Testis (tissue), 2 donors: ENCODE measurements around the gene IL1RAPL2.

Source experiments
- CTCF ChIP-seq, 3 experiments: fragments of 450-650 bp in 2 of 3; fragments of 200-600 bp in 1 of 3; sonication (generic) in 1 of 3; IDR thresholded peaks; one replicate each; pipeline ENCODE4 v1.5.1; 2016 to 2019; ENCODE audit warnings: antibody characterized with exemption in 3 of 3, mild to moderate bottlenecking in 2 of 3, moderate library complexity in 1 of 3
- POLR2A ChIP-seq: fragments of 450-650 bp; IDR thresholded peaks from one replicate; pipeline ENCODE4 v1.6.1; 2017; ENCODE audit warnings: antibody characterized with exemption, mild to moderate bottlenecking, moderate library complexity

GRCh38 chrX:104641176-104641575 lies 75.2 kb downstream of the IL1RAPL2 start:
- no peak for TF ChIP-seq CTCF (IDR thresholded peaks at IDR 0.05)
- TF ChIP-seq POLR2A = no peak
